ENCODE measurements around the gene IRF7. TPM values are rescaled to one million over a fixed set of nuclear protein-coding genes. Genes with fewer than 3 reads are reported as not detected.

IRF7 gene
- total and polyA plus RNA-seq, 9 of the 15 experiments (the other 6 are each of a cell fraction or from before 2014, with no cell fraction given), result 0.27 to 7.6 (median 1.8) TPM

GRCh38 chr11:625636-626268, 10.0 kb upstream of the IRF7 start:
- no peaks in the 10 kb centered on the region for H3K9me1 ChIP-seq (ENCODE audit: control insufficient read depth, insufficient read depth, low read length)
- TF ChIP-seq ZNF354B (CRISPR knock-in tag; IDR thresholded peaks at IDR 0.05) (no peak), BCL6 (CRISPR knock-in tag; IDR thresholded peaks at IDR 0.05) (no peak), SAFB (IDR thresholded peaks at IDR 0.05; ENCODE audit: borderline replicate concordance, low read depth, low read length) (no peak), CHD1 (IDR thresholded peaks at IDR 0.05; ENCODE audit: low read length) (no peak), FOS (IDR thresholded peaks at IDR 0.05; ENCODE audit: extremely low read depth, insufficient read length) (no peak), POLR2H (tag; IDR thresholded peaks at IDR 0.05; ENCODE audit: low read depth) (no peak), ZNF584 (CRISPR knock-in tag; IDR thresholded peaks at IDR 0.05; ENCODE audit: low read depth) (no peak), GABPB1 (CRISPR knock-in tag; IDR thresholded peaks at IDR 0.05) (no peak), HDAC3 (IDR thresholded peaks at IDR 0.05; ENCODE audit: borderline replicate concordance, partially characterized antibody) (no peak), ZNF668 (CRISPR knock-in tag; IDR thresholded peaks at IDR 0.05) (no peak), ZNF23 (CRISPR knock-in tag; IDR thresholded peaks at IDR 0.05) (no peak)
- TF ChIP-seq, protein P1, sequence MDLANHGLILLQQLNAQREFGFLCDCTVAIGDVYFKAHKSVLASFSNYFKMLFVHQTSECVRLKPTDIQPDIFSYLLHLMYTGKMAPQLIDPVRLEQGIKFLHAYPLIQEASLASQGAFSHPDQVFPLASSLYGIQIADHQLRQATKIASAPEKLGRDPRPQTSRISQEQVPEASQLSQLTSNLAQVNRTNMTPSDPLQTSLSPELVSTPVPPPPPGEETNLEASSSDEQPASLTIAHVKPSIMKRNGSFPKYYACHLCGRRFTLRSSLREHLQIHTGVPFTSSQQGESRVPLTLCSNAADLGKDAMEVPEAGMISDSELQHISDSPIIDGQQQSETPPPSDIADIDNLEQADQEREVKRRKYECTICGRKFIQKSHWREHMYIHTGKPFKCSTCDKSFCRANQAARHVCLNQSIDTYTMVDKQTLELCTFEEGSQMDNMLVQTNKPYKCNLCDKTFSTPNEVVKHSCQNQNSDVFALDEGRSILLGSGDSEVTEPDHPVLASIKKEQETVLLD (IDR thresholded peaks at IDR 0.05), result no peak
- TF ChIP-seq, protein P2, sequence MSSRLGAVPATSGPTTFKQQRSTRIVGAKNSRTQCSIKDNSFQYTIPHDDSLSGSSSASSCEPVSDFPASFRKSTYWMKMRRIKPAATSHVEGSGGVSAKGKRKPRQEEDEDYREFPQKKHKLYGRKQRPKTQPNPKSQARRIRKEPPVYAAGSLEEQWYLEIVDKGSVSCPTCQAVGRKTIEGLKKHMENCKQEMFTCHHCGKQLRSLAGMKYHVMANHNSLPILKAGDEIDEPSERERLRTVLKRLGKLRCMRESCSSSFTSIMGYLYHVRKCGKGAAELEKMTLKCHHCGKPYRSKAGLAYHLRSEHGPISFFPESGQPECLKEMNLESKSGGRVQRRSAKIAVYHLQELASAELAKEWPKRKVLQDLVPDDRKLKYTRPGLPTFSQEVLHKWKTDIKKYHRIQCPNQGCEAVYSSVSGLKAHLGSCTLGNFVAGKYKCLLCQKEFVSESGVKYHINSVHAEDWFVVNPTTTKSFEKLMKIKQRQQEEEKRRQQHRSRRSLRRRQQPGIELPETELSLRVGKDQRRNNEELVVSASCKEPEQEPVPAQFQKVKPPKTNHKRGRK (tag; IDR thresholded peaks at IDR 0.05), result no peak
- POLR2A ChIA-PET, result no interaction called here
- H3K4me2 ChIP-seq (ENCODE audit: insufficient read depth, low read length), result no peak overlapping the region
- H4K20me1 ChIP-seq (replicated peaks; ENCODE audit: control insufficient read depth, insufficient read depth, low read length), result no peaks in the 10 kb centered on the region
- no peak for DNase-seq (ENCODE audit: extremely low read depth in 1 of 4, low spot score in 3 of 4)
- H3K4me1 ChIP-seq (replicated peaks in 1 of 2; ENCODE audit: control insufficient read depth in 2 of 2, insufficient read depth in 2 of 2, low read length in 2 of 2), result peaks cover 0 to 50% of the 10 kb centered on the region in 2 experiments; a peak in 2 of 5 replicates
- peak overlapping the region in 1 of 2 experiments; percentile 64; a peak in 1 of 4 replicates for H3K9ac ChIP-seq (ENCODE audit: insufficient read depth in 1 of 2, low read depth in 2 of 2, low read length in 2 of 2)
- no peak for FAIRE-seq
- 78% methylated on average over 9 of the region's 22 CpGs for WGBS (ENCODE audit: insufficient coverage, low coverage, missing lambda C conversion rate)
- H2AFZ ChIP-seq (ENCODE audit: low read depth, low read length), result no peak overlapping the region
- H3K36me3 ChIP-seq (ENCODE audit: control insufficient read depth, insufficient read depth, low read length), result peaks cover 15% of the 10 kb centered on the region; the same call in 1 of the 3 replicates
- H3K79me2 ChIP-seq (ENCODE audit: control insufficient read depth, insufficient read depth, low read length), result no peaks in the 10 kb centered on the region
- intact Hi-C loops (cut with micrococcal nuclease), result no loop called here
- no peaks in the 10 kb centered on the region for H3K27me3 ChIP-seq (ENCODE audit: control insufficient read depth in 2 of 2, insufficient read depth in 2 of 2, low read length in 2 of 2)
- H3K27ac ChIP-seq (ENCODE audit: extremely low read depth, low read depth, low read length), result no peak overlapping the region
- BruUV-seq (replicated peaks), result no TSS peak
- ATAC-seq, result no peak
- CTCF ChIA-PET (ENCODE audit: low intra/inter-chr PET ratio), result no interaction called here
- H3K9me3 ChIP-seq (replicated peaks; ENCODE audit: control insufficient read depth, insufficient read depth, low read depth, low read length), result no peaks in the 10 kb centered on the region
- H3K4me3 ChIP-seq, result no peak overlapping the region
- in situ Hi-C loops (cut with MboI), result no loop called here
